Left ventricle myocardium superior (tissue), 1 donor: ENCODE results near the gene RNPEPL1. TPM values are rescaled to one million over a fixed set of nuclear protein-coding genes. Genes with fewer than 3 reads are reported as not detected.
"Not testable (repeated sequence)": the region's sequence is repeated elsewhere in the genome, so short reads cannot be mapped to it uniquely, and the experiment has no call there.

Source experiments
- ATAC-seq: fragments of 200-7000 bp; cut with Tn5 transposase; one replicate; pipeline ENCODE4 v1.9.1; 2020; ENCODE audit warnings: mild to moderate bottlenecking, moderate library complexity
- DNase-seq: peaks from one replicate; pipeline ENCODE4 v3.0.0-alpha.2; 2020
- intact Hi-C: fragments of 100-400 bp; cut with micrococcal nuclease; formaldehyde crosslinking; loops from one replicate; pipeline ENCODE4 v1.11.0; 2022
- long read RNA-seq: library from polyadenylated mRNA; unstranded; transcript quantifications from one replicate; pipeline ENCODE4 v2.0.0, GENCODE V29; 2021
- total RNA-seq: library from RNA; stranded (reverse); fragmentation: NEBNext Ultra II Directional; extraction: Animal tissue kit (Norgen Biotek cat#: 25700); gene quantifications from one replicate; pipeline ENCODE4 v1.2.1, GENCODE V29; 2021
- donor health status: DM: no; HTN: yes; CAD: no; lungs with severe emphysema.

Gene RNPEPL1
- 105 TPM for total RNA-seq
- long read RNA-seq, full-length matches to known transcripts = 170 of 331 reads
- long read RNA-seq, partial matches to known transcripts = 116 of 331 reads
- long read RNA-seq, other reads (novel, unspliced or antisense) = 45 of 331 reads

GRCh38 chr2:240567872-240568677, at the start of gene RNPEPL1:
Gene RNPEPL1, plus strand, starts transcription at chr2:240568484. Its CDS starts 103 bp downstream, at chr2:240568587.
- ATAC-seq (peak; percentile 21), DNase-seq (peak; percentile 77)
- intact Hi-C loops = no loop called here

DNA sequence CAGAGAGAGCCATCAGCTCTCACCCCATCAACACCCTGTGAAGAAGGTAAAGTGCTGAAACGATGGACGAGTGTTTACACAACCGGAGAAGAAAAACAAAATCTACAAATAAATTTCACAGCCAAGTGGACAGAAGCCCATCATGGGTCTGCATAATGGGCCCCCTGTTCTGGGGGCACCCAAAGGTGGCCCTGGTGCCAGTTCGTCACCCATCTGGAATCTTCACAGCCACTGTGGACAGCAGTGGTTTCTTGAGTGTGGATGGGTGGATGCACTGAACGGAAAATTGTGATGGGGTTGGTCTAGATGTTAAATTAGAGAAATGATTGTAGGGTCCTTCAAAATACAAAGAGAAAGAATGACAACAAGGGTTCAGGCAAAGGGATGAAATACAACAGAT, 49.3 kb upstream of the RNPEPL1 start:
- ATAC-seq = no peak
- DNase-seq = no peak
- intact Hi-C loops = no loop called here

- intact Hi-C loops = no loop called here
- ATAC-seq = peak; percentile 32
- DNase-seq = no peak
Measured at GRCh38 chr2:240519396-240520129, 48.7 kb upstream of the RNPEPL1 start.

DNA sequence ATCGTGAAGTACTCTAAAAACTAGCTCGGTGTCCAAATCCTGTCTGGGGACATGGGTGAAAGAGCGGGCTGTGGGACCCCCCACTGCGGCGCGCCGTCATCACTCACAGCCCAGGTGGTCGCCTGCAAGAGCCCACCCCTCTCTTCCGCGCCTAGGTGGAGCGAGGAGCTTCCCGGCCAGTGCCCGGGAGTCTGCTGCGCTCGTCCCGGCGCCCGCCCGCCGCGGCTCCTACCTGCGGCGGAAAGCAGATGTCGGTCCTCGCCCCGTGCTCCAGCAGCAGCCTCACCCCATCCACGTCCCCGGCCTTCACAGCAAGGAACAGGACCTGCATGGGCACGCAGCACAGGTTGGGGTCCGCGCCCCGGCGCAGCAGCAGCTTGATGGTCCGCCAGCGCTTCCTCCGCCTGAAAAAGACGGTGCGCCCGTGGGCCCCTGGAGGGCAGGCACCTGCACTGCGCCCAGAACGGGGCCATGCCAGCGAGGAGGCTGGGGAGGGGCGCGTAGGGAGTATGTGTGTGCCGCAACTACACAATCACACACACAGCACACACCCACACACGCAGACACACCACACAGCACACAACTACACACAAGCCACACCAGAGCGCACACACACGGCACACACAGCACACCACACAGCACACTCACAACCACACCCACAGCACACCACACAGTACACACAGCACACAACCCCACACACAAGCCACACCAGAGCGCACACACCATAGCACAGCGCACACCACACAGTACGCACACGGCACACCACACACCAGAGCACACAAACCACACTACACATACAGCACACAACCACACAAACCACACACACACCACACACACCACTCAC, 47.9 kb upstream of the RNPEPL1 start:
- peak; percentile 28 for DNase-seq
- ATAC-seq = peak; percentile 23
- intact Hi-C loops = no loop called here

GRCh38 chr2:240520974-240521350, 47.3 kb upstream of the RNPEPL1 start:
- no peak for ATAC-seq
- DNase-seq = no peak
- intact Hi-C loops = no loop called here

DNA sequence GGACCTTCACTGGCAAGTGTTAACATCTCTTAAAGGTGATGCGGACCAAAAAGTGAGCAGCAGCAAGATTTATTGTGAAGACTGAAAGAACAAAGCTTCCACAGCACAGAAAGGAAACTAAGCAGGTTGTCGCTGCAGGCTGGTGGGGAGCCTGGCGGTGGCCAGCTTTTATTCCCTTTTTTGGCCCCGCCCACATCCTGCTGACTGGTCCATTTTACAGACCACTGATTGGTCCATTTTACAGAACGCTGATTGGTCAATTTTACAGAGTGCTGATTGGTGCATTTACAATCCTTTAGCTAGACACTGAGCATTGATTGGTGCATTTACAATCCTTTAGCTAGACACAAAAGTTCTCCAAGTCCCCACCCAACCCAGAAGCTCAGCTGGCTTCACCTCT, 46.4 kb upstream of the RNPEPL1 start:
- ATAC-seq, DNase-seq, intact Hi-C loops: not testable (repeated sequence)

DNA sequence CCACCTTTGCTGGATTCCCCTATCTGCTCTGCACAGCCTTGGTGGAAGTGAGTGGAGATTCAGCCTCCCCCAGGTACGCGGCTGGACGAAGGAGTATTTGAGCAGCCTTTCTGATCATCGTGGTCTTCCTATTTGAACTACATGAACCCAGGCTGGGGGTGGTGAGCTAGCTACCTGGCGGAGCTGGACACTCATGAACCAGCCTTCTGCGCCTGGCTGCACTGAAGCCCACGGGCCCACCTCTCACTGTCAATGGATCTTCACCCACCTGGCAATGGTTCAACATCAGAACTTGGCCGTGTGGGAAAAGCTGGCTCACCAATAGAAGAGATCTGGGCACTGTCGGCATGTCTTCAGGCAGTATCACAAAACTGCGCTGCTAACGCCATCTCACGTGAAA, 45.9 kb upstream of the RNPEPL1 start:
- DNase-seq (no peak), ATAC-seq (no peak)
- intact Hi-C loops = no loop called here

GRCh38 chr2:240523451-240524281, 44.6 kb upstream of the RNPEPL1 start:
- ATAC-seq (no peak), DNase-seq (peak; percentile 18)
- intact Hi-C loops = no loop called here

- intact Hi-C loops = no loop called here
- no peak for DNase-seq
- ATAC-seq = no peak
Measured at GRCh38 chr2:240524963-240525718, 43.1 kb upstream of the RNPEPL1 start.

DNA sequence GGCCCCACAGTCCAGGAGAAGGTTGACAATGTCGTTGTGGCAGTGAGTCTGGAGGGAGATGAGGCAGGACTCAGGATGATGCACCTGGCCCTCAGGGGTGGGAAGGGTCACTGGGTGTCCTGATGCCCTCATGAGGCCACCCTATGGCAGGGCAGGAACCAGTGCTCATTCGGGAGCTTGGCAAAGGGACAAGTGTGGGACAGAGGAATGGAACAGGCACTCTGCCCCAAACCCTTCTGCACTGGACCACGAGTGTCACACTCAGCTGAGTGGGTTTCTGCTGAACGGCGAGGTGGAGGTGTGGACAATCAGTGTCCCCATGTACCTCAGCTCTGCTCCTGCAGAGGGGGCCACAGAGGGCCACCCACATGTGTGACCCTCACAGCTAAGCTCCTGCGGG, 42.5 kb upstream of the RNPEPL1 start:
- intact Hi-C loops = no loop called here
- no peak for DNase-seq
- ATAC-seq = no peak

GRCh38 chr2:240526521-240526920, 41.8 kb upstream of the RNPEPL1 start:
- intact Hi-C loops = no loop called here
- no peak for ATAC-seq
- no peak for DNase-seq

GRCh38 chr2:240527153-240527750, 41.0 kb upstream of the RNPEPL1 start:
- no peak for ATAC-seq
- no peak for DNase-seq
- intact Hi-C loops = no loop called here

DNA sequence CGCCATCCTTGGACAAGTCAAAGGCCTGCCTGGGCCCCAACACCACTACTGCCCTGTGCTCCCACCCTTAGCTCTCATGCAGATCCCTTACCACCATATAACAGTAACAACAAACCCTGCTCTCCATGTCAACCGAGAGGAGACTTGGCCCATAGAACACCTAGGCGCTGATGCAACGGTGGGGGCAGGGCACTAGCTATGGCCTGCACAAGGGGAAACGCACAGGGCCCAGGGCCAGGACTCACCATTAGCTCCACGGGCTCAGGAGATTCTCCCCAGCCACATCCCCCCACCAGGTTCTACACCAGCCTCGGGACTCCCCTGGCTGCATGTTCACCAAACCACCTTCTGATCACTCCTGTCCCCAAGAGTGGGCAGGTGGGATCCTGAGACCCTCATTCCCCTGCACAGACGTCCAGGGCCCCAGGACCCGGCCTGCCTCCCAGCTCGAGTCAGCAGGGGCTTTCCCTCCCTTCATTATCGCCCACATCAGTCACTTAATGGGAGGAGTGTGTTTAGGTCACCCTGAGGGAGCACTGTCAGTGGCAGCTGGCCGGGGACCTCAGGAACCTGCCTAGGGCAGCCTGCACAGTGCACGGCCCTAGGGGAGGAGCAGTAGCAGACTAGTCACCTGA, 39.8 kb upstream of the RNPEPL1 start:
- ATAC-seq = no peak
- intact Hi-C loops = no loop called here

DNA sequence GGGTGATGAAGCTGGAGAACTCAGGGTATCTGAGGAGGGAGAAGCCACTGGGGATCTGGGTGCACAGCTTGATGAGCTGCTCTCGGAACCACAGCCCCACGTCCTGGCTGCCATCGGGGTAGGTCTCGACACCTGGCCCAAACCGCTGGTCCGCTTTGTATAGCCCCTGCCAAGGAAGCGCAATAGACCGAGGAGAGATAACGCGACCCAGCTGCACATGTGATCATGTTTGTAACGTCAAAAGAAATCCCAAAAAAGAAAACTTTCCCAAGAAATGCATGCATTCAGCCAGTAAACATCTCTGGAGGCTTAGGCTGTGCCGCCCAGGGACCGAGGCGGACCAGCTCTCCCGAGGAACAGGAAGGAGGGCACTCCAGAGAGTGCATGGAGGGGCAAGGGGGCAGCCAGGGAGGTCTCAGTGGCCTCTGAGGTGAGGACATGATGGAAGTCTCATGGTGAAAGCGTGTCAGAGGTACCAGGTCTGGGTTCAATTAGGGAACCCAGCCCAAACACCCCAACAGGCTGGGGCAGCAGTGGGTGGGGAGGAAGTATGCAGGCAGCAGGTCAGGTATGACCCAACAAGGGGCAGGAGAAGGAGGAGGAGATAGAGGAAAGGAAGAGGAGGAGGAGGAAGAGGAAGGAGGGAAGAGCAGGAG, 38.8 kb upstream of the RNPEPL1 start:
- no peak for DNase-seq
- intact Hi-C loops = no loop called here
- ATAC-seq = no peak

More for the DNA sequence above, 39.8 kb upstream of the RNPEPL1 start:
- peak; percentile 18 for DNase-seq

- no peak for DNase-seq
- intact Hi-C loops = no loop called here
- ATAC-seq = no peak
Measured at GRCh38 chr2:240530181-240530580, 38.1 kb upstream of the RNPEPL1 start.

DNA sequence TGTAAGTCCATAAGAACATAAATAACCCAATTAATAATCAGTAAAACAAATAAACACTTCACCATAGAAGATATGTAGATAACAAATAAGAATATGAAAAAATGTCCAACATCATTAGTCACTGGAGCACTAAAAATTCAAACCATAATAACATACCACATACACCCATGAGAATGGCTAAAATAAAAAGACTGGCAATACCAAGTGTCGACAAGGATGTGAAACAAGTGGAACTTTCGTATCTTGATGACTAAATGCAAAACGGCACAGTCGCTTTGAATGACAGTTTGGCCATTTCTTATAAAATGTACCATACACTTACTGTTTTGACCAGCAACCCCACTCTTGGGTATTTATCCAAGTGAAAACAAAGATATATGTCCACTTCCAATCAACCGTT, 37.2 kb upstream of the RNPEPL1 start:
- ATAC-seq (no peak), DNase-seq (no peak)
- intact Hi-C loops = no loop called here
